Measurements from ENCODE around the gene POLK.

DNA sequence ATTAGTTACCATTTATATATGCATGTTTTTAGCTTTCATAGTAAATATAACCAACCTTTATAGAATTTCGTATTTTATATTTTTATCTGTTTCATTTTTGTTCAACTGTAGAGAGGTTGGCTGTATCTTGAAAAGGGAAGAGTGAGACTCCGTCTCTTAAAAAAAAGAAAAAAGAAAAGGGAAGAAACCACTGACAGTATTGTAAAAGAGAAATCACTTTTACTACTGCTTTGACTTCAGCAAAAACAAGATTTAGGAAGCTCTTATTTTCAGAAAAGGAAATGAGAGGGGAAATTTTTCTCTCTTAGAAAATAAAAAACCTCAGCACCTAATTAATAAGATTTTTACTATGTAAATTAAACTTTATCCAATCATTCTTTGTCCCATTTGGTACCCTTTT lies 14.4 kb downstream of the POLK start:
- TF ChIP-seq, protein P1, sequence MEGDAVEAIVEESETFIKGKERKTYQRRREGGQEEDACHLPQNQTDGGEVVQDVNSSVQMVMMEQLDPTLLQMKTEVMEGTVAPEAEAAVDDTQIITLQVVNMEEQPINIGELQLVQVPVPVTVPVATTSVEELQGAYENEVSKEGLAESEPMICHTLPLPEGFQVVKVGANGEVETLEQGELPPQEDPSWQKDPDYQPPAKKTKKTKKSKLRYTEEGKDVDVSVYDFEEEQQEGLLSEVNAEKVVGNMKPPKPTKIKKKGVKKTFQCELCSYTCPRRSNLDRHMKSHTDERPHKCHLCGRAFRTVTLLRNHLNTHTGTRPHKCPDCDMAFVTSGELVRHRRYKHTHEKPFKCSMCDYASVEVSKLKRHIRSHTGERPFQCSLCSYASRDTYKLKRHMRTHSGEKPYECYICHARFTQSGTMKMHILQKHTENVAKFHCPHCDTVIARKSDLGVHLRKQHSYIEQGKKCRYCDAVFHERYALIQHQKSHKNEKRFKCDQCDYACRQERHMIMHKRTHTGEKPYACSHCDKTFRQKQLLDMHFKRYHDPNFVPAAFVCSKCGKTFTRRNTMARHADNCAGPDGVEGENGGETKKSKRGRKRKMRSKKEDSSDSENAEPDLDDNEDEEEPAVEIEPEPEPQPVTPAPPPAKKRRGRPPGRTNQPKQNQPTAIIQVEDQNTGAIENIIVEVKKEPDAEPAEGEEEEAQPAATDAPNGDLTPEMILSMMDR (IDR thresholded peaks at IDR 0.05): no peak
- no peak for TF ChIP-seq POLR2A (IDR thresholded peaks at IDR 0.05)
